GM12864 (cell line): ENCODE results near the gene THADA.
A peak's percentile ranks its signal among the peaks of the same experiment; 100 is the strongest.

ENCODE experiments used
- DNase-seq: peaks from one replicate; pipeline ENCODE4 v3.0.0-alpha.2; 2011; ENCODE audit warnings: low read depth
- H3K4me3 ChIP-seq: 2 replicates; pipeline ENCODE4 v1.5.1; 2011; ENCODE audit warnings: mild to moderate bottlenecking, low read depth, low read length, control low read depth
- TF ChIP-seq, protein P1 (sequence below): IDR thresholded peaks from 2 replicates; pipeline ENCODE4 v1.5.1; 2011; ENCODE audit warnings: low read depth, mild to moderate bottlenecking, moderate library complexity, low read length, control low read depth, inconsistent platforms; ENCODE audit errors: missing control alignments

The THADA gene

DNA sequence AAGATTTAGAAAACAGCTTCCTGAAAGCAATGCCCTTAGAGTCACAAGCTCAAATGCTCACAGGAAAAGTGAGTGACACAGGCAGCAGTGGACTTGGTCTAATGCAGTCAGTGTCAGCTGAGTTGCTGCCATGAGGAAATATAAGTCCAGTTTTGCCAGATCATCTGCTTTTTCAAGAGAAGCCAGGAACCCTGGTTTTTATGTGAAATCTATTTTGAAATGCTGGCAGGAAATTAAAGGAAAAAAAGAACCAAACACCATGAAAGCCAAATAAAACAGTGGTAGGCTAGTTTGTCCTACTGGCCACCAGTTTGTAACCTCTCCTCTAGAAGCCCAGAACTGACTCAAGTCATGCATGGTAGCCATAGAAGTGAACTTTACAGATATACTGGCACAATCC is 109.2 kb downstream of the THADA start:
- no peak overlapping the region for H3K4me3 ChIP-seq
- TF ChIP-seq, protein P1, sequence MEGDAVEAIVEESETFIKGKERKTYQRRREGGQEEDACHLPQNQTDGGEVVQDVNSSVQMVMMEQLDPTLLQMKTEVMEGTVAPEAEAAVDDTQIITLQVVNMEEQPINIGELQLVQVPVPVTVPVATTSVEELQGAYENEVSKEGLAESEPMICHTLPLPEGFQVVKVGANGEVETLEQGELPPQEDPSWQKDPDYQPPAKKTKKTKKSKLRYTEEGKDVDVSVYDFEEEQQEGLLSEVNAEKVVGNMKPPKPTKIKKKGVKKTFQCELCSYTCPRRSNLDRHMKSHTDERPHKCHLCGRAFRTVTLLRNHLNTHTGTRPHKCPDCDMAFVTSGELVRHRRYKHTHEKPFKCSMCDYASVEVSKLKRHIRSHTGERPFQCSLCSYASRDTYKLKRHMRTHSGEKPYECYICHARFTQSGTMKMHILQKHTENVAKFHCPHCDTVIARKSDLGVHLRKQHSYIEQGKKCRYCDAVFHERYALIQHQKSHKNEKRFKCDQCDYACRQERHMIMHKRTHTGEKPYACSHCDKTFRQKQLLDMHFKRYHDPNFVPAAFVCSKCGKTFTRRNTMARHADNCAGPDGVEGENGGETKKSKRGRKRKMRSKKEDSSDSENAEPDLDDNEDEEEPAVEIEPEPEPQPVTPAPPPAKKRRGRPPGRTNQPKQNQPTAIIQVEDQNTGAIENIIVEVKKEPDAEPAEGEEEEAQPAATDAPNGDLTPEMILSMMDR, result no peak
- no peak for DNase-seq

- TF ChIP-seq, protein P1, result peak; percentile 47
- no peak overlapping the region for H3K4me3 ChIP-seq
- peak; percentile 71 for DNase-seq
Observed at GRCh38 chr2:43484323-43484930, 111.4 kb downstream of the THADA start.

DNA sequence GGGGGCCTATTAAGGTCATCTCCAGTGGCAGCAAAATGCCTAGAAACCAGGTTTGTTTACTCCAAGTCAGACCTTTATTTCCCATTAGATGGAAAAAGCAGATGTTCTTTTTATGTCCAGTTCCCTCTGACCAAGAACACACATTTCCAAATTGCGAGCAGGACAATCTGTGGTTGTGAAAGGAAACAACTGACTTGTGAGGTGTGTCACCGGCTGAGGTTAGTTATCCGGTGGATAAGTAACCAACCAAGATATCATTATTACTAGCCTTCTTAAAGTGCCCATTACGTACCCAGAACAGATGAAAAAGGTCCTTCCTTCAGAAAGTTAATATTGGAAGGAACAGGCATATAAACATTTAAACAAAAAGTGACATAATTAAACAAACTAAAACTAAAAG is 112.9 kb downstream of the THADA start:
- TF ChIP-seq, protein P1, result no peak
- H3K4me3 ChIP-seq, result no peak overlapping the region; the same call in 1 of the 2 replicates
- DNase-seq, result peak; percentile 47

DNA sequence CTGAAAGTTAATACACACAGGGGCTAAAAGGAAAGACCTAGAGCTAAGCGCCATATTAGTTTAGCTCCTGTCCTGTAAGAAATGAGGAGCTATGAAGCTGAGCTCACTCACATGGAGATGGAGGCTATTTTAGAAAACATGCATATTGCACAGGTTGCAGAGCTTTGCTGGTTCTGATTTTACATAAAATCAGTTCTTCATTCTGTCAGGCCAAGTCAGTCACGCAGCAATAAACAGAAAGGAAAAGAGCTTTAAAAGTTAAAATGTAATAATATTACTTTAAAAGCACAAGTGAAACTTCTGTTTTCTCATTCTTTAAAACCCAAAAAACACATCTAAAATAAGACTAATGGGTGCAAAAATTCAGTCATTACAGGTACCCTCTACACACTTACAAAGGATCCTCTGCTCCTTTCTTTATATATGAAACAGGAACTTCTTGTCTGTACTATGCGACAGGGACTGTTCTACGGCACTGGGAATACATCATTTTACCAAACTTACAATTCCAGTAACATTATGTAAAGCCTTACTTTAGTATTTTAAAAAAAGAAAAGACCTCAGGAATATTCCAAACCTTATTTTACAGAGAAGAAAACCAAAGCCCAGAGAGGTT is 113.8 kb downstream of the THADA start:
- H3K4me3 ChIP-seq, result no peak overlapping the region; the same call in 1 of the 2 replicates
- TF ChIP-seq, protein P1, result no peak

GRCh38 chr2:43480874-43481273 is 115.0 kb downstream of the THADA start:
- no peak overlapping the region for H3K4me3 ChIP-seq
- DNase-seq, result no peak
- TF ChIP-seq, protein P1, result no peak

More for the DNA sequence above, 113.8 kb downstream of the THADA start:
- DNase-seq, result peak; percentile 38

DNA sequence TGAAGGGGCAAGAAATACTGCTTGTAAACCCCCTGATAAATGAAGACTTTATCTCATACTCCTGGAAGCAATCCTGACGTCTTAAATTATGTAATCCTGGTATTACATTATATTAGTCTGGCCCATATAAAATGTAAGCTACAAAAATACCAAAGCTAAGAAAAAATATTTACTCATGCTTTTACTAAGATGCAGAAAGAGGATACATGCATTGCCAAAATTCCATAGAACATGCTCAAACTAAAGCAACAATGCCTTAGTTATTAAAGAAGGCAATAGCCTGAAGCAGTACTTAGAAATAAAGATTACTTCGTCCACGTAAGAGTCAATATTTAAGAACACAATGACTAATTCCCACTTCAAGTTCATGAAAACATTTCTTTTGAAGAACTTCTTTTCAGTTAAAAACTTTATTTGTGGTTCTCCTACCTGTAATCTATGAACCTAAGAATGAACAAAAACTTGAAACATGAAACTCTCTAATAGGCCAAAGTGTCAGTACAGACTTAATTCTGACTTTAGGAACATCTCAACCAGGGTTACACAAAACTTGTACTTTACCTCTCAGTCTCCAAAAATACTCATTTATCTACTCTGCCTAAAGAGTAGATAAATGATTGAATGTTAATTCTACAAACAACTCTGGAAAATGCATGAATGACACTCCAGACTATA is 117.3 kb downstream of the THADA start:
- TF ChIP-seq, protein P1, result no peak

DNA sequence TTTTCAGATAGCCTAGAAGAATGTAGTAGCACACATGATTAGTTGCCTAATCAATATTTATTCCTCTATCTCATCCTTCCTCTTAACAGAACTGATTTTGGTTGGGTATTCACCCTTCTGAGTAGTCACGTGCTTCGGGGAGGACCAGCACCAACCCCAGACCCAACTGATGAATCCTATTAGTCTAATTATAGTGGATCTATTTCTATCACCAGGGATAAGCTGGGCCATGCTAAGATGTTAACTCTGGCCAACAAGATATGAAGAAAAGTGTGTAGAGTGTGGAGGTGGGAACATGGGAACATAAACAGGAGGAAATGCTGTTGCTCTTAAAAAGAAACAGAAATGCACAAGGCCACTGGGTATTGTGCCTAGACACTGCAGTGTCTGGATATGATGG is 119.9 kb downstream of the THADA start:
- no peak overlapping the region for H3K4me3 ChIP-seq
- DNase-seq, result no peak
- TF ChIP-seq, protein P1, result no peak

More for the DNA sequence above, 117.3 kb downstream of the THADA start:
- DNase-seq, result no peak
- H3K4me3 ChIP-seq, result no peak overlapping the region
